Liver (tissue), 3 donors: ENCODE data around the gene EGFR.

ENCODE experiments used
- CTCF ChIP-seq: fragments of 150-350 bp; IDR thresholded peaks from 2 replicates; pipeline ENCODE4 v1.5.1; 2017; ENCODE audit warnings: improper control_type of control experiment, low read depth, low read length; ENCODE audit not compliant: missing input control
- EGR1 ChIP-seq, 2 donors: IDR thresholded peaks; 2 replicates each; pipeline ENCODE4 v1.6.1; 2016 to 2018; ENCODE audit warnings: antibody characterized with exemption in 2 of 2, low read depth in 2 of 2
- FOXA1 ChIP-seq: IDR thresholded peaks from 2 replicates; pipeline ENCODE4 v1.6.1; 2016; ENCODE audit warnings: antibody characterized with exemption
- HNF4G ChIP-seq: IDR thresholded peaks from 2 replicates; pipeline ENCODE4 v1.6.1; 2016; ENCODE audit warnings: antibody characterized with exemption
- JUND ChIP-seq, 2 donors: IDR thresholded peaks; 2 replicates each; pipeline ENCODE4 v1.6.1; 2016; ENCODE audit warnings: antibody characterized with exemption in 2 of 2
- RXRA ChIP-seq, 2 donors: IDR thresholded peaks; 2 replicates each; pipeline ENCODE4 v1.6.1; 2017 to 2018; ENCODE audit warnings: antibody characterized with exemption in 2 of 2, mild to moderate bottlenecking in 1 of 2
- TAF1 ChIP-seq: conservative IDR thresholded peaks from 2 replicates; pipeline ENCODE4 v1.6.1; 2016; ENCODE audit warnings: antibody characterized with exemption, mild to moderate bottlenecking
- YY1 ChIP-seq: IDR thresholded peaks from 2 replicates; pipeline ENCODE4 v1.6.1; 2016; ENCODE audit warnings: antibody characterized with exemption, mild to moderate bottlenecking
- TF ChIP-seq, protein P1 (sequence below): IDR thresholded peaks from 2 replicates; pipeline ENCODE4 v1.6.1; 2016; ENCODE audit warnings: antibody characterized with exemption, mild to moderate bottlenecking
- TF ChIP-seq, protein P2 (sequence below): IDR thresholded peaks from 2 replicates; pipeline ENCODE4 v1.6.1; 2016; ENCODE audit warnings: antibody characterized with exemption
- TF ChIP-seq, protein P3 (sequence below): IDR thresholded peaks from 2 replicates; pipeline ENCODE4 v1.6.1; 2016; ENCODE audit warnings: antibody characterized with exemption
- TF ChIP-seq, protein P4 (sequence below): IDR thresholded peaks from 2 replicates; pipeline ENCODE4 v1.6.1; 2016; ENCODE audit warnings: antibody characterized with exemption
- donor health status: healthy.
- donor health status: healthy.

- TF ChIP-seq CTCF (no peak), RXRA (IDR thresholded peaks at IDR 0.05) (no peak), YY1 (no peak), HNF4G (no peak), EGR1 (IDR thresholded peaks at IDR 0.05; ENCODE audit: low read depth in 2 of 2) (no peak), TAF1 (no peak), FOXA1 (no peak), JUND (IDR thresholded peaks at IDR 0.05) (no peak)
- TF ChIP-seq, protein P1, sequence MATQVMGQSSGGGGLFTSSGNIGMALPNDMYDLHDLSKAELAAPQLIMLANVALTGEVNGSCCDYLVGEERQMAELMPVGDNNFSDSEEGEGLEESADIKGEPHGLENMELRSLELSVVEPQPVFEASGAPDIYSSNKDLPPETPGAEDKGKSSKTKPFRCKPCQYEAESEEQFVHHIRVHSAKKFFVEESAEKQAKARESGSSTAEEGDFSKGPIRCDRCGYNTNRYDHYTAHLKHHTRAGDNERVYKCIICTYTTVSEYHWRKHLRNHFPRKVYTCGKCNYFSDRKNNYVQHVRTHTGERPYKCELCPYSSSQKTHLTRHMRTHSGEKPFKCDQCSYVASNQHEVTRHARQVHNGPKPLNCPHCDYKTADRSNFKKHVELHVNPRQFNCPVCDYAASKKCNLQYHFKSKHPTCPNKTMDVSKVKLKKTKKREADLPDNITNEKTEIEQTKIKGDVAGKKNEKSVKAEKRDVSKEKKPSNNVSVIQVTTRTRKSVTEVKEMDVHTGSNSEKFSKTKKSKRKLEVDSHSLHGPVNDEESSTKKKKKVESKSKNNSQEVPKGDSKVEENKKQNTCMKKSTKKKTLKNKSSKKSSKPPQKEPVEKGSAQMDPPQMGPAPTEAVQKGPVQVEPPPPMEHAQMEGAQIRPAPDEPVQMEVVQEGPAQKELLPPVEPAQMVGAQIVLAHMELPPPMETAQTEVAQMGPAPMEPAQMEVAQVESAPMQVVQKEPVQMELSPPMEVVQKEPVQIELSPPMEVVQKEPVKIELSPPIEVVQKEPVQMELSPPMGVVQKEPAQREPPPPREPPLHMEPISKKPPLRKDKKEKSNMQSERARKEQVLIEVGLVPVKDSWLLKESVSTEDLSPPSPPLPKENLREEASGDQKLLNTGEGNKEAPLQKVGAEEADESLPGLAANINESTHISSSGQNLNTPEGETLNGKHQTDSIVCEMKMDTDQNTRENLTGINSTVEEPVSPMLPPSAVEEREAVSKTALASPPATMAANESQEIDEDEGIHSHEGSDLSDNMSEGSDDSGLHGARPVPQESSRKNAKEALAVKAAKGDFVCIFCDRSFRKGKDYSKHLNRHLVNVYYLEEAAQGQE, result no peak
- TF ChIP-seq, protein P2, sequence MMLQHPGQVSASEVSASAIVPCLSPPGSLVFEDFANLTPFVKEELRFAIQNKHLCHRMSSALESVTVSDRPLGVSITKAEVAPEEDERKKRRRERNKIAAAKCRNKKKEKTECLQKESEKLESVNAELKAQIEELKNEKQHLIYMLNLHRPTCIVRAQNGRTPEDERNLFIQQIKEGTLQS, result no peak
- TF ChIP-seq, protein P3, sequence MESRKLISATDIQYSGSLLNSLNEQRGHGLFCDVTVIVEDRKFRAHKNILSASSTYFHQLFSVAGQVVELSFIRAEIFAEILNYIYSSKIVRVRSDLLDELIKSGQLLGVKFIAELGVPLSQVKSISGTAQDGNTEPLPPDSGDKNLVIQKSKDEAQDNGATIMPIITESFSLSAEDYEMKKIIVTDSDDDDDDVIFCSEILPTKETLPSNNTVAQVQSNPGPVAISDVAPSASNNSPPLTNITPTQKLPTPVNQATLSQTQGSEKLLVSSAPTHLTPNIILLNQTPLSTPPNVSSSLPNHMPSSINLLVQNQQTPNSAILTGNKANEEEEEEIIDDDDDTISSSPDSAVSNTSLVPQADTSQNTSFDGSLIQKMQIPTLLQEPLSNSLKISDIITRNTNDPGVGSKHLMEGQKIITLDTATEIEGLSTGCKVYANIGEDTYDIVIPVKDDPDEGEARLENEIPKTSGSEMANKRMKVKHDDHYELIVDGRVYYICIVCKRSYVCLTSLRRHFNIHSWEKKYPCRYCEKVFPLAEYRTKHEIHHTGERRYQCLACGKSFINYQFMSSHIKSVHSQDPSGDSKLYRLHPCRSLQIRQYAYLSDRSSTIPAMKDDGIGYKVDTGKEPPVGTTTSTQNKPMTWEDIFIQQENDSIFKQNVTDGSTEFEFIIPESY, result no peak
- TF ChIP-seq, protein P4, sequence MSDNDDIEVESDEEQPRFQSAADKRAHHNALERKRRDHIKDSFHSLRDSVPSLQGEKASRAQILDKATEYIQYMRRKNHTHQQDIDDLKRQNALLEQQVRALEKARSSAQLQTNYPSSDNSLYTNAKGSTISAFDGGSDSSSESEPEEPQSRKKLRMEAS, result no peak
Observed at GRCh38 chr7:55084307-55084706, 65.5 kb downstream of the EGFR start.
